T-helper 17 cell (primary cell): Measurements from ENCODE around the gene FETUB. TPM values are rescaled to one million over a fixed set of nuclear protein-coding genes. Genes with fewer than 3 reads are reported as not detected.
"Not testable (repeated sequence)": the region's sequence is repeated elsewhere in the genome, so short reads cannot be mapped to it uniquely, and the experiment has no call there.

Experiments used
- ATAC-seq: fragments of 150-1000 bp; cut with Tn5 transposase; 2 replicates; pipeline ENCODE4 v1.10.0; 2021; ENCODE audit warnings: mild to moderate bottlenecking, moderate library complexity
- DNase-seq, 3 donors: peaks; one replicate each; pipeline versions ENCODE4 v3.0.0 to v3.0.0-alpha.2; 2020 to 2021
- H3K9me3 ChIP-seq: one replicate; pipeline ENCODE4 v1.7.0; 2013; ENCODE audit warnings: low read length, mild to moderate bottlenecking; ENCODE audit not compliant: control insufficient read depth, poor library complexity, severe bottlenecking
- H3K27ac Mint-ChIP-seq: one replicate; pipeline ENCODE4 v1.8.0; 2022; ENCODE audit warnings: mild to moderate bottlenecking, moderate library complexity, mixed read lengths
- H3K27me3 Mint-ChIP-seq: one replicate; pipeline ENCODE4 v1.8.0; 2022; ENCODE audit warnings: mixed read lengths
- H3K36me3 Mint-ChIP-seq: one replicate; pipeline ENCODE4 v1.8.0; 2022; ENCODE audit warnings: low read depth, mixed read lengths
- H3K4me1 Mint-ChIP-seq: one replicate; pipeline ENCODE4 v1.8.0; 2022; ENCODE audit warnings: mild to moderate bottlenecking, mixed read lengths
- H3K4me3 Mint-ChIP-seq: one replicate; pipeline ENCODE4 v1.8.0; 2022; ENCODE audit warnings: mild to moderate bottlenecking, moderate library complexity, mixed read lengths
- total RNA-seq, 4 donors: library from RNA in 2 of 4; stranded (reverse) in 2 of 4; gene quantifications; one replicate each; pipeline ENCODE4 v1.2.3 and lab custom pipeline; 2022 to 2026

Gene FETUB
- total RNA-seq, 2 donors from 2014 or later: not detected

- H3K4me3 Mint-ChIP-seq, H3K36me3 Mint-ChIP-seq, ATAC-seq, H3K9me3 ChIP-seq, H3K27ac Mint-ChIP-seq, DNase-seq, H3K4me1 Mint-ChIP-seq: not testable (repeated sequence)
- H3K27me3 Mint-ChIP-seq: peaks cover 35% of the 10 kb centered on the region
These were observed 6.0 kb upstream of the FETUB start for GRCh38 chr3:186634207-186634606.

- H3K36me3 Mint-ChIP-seq: peaks cover 5% of the 10 kb centered on the region
These were observed 4.7 kb upstream of the FETUB start for GRCh38 chr3:186635532-186635931.

GRCh38 chr3:186636536-186636935, 3.7 kb upstream of the FETUB start:
- Mint-ChIP-seq H3K27ac (no peak overlapping the region), H3K4me3 (no peak overlapping the region), H3K4me1 (no peaks in the 10 kb centered on the region), H3K27me3 (peaks cover 44% of the 10 kb centered on the region), H3K36me3 (peaks cover 3% of the 10 kb centered on the region)
- ATAC-seq (no peak), DNase-seq (no peak)
- H3K9me3 ChIP-seq: no peaks in the 10 kb centered on the region

More at GRCh38 chr3:186635532-186635931, 4.7 kb upstream of the FETUB start:
- Mint-ChIP-seq H3K27me3 (peaks cover 40% of the 10 kb centered on the region), H3K4me3 (no peak overlapping the region), H3K27ac (no peak overlapping the region), H3K4me1 (no peaks in the 10 kb centered on the region)
- no peak for ATAC-seq
- H3K9me3 ChIP-seq: no peaks in the 10 kb centered on the region
- no peak for DNase-seq

DNA sequence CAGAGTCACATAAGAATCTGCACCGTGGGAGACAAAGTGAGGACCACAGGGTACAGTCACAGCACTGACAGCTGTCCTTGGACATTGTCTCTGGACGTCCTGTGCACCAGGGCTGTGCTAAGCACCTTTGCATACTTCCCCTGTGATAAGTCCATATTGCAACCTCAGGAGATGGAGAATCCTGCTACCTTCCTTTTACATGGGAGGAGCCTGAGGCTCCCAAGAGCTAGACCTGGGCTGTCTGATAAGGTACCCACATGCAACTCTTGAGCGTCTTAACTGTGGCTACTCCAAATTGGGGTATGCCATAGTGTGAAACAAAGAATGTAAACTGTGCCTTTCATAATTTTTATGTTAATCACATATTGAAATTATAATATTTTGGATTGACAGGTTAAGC, 2.5 kb upstream of the FETUB start:
- ATAC-seq (no peak), DNase-seq (no peak)
- H3K27ac Mint-ChIP-seq: no peak overlapping the region
- peaks cover 55% of the 10 kb centered on the region for H3K27me3 Mint-ChIP-seq
- no peak overlapping the region for H3K4me3 Mint-ChIP-seq
- H3K9me3 ChIP-seq: no peaks in the 10 kb centered on the region
- H3K36me3 Mint-ChIP-seq: peaks cover 3% of the 10 kb centered on the region
- no peaks in the 10 kb centered on the region for H3K4me1 Mint-ChIP-seq

DNA sequence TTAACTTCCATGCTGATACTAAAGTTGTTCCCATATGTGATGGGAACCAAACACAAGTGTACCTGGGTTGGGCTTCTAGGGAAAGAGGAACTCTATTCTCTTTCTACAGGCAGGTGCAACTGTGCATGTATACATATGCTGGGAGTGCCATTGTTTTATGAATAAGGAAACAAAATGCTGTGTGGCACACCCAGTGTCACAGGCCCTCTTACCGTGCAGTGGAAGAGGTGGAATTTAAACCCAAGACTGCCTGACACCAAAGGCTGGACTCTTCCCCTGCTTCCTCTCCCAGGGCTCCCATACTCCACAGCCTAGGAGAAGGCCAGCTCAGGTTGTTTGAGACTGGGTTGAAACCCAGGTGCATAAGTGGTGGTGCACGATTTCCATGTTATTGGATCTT, 1.9 kb upstream of the FETUB start:
- Mint-ChIP-seq H3K4me3 (no peak overlapping the region), H3K27ac (no peak overlapping the region), H3K4me1 (no peaks in the 10 kb centered on the region), H3K36me3 (peaks cover 3% of the 10 kb centered on the region), H3K27me3 (peaks cover 61% of the 10 kb centered on the region)
- no peaks in the 10 kb centered on the region for H3K9me3 ChIP-seq
- DNase-seq (no peak), ATAC-seq (no peak)

- DNase-seq (no peak), ATAC-seq (no peak)
- peaks cover 67% of the 10 kb centered on the region for H3K27me3 Mint-ChIP-seq
- peaks cover 2% of the 10 kb centered on the region for H3K4me1 Mint-ChIP-seq
- H3K36me3 Mint-ChIP-seq: peaks cover 3% of the 10 kb centered on the region
- H3K9me3 ChIP-seq: no peaks in the 10 kb centered on the region
- H3K27ac Mint-ChIP-seq: no peak overlapping the region
- no peak overlapping the region for H3K4me3 Mint-ChIP-seq
These were observed 247 bp downstream of the FETUB start for GRCh38 chr3:186640473-186640818.

DNA sequence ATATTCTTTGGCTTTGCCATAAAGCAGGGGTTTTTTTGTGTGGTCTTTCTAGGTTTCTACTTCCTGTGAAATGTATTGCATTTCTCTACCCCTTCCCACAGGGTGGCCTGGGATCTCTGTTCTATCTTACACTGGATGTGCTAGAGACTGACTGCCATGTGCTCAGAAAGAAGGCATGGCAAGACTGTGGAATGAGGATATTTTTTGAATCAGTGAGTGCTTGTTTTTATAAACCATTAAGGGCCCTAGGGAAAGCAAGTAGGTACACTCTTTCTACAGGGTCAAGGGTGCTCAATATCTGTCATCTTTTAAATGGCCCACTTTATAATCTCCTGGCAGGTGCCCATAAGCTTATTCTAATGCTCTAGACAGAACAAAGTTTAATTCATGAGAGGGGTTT, 730 bp downstream of the FETUB start:
- peaks cover 3% of the 10 kb centered on the region for H3K36me3 Mint-ChIP-seq
- no peak overlapping the region for H3K27ac Mint-ChIP-seq
- DNase-seq: no peak
- peaks cover 2% of the 10 kb centered on the region for H3K4me1 Mint-ChIP-seq
- no peaks in the 10 kb centered on the region for H3K9me3 ChIP-seq
- no peak overlapping the region for H3K4me3 Mint-ChIP-seq
- ATAC-seq: no peak
- H3K27me3 Mint-ChIP-seq: peaks cover 69% of the 10 kb centered on the region

DNA sequence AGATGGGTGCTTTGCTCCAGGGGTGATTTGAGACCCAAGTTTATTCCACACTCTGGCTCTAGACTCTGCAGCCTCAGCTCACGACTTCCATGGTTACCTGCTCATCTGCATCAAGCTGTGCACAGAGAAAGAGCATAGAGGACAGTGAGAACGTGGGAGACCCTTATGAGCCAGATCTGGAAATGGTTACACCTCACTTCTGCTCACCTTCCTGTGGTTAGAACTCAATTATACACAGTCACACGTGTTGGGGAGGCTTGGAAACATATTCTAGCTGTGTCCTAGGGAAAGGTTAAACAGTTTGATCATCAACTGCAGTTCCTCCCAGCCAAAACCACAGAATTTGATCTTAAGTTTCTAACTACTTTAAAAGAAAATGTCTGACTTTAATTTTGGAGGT, 1.8 kb downstream of the FETUB start:
- ATAC-seq (no peak), DNase-seq (no peak)
- no peaks in the 10 kb centered on the region for H3K9me3 ChIP-seq
- H3K4me3 Mint-ChIP-seq: no peak overlapping the region
- no peak overlapping the region for H3K27ac Mint-ChIP-seq
- peaks cover 3% of the 10 kb centered on the region for H3K36me3 Mint-ChIP-seq
- H3K27me3 Mint-ChIP-seq: peaks cover 63% of the 10 kb centered on the region
- H3K4me1 Mint-ChIP-seq: peaks cover 2% of the 10 kb centered on the region

- Mint-ChIP-seq H3K27me3 (peaks cover 53% of the 10 kb centered on the region), H3K36me3 (peaks cover 3% of the 10 kb centered on the region), H3K4me1 (peaks cover 4% of the 10 kb centered on the region), H3K4me3 (no peak overlapping the region), H3K27ac (no peak overlapping the region)
- ATAC-seq (no peak), DNase-seq (no peak)
- no peaks in the 10 kb centered on the region for H3K9me3 ChIP-seq
These were observed 3.3 kb downstream of the FETUB start for GRCh38 chr3:186643493-186643892.

DNA sequence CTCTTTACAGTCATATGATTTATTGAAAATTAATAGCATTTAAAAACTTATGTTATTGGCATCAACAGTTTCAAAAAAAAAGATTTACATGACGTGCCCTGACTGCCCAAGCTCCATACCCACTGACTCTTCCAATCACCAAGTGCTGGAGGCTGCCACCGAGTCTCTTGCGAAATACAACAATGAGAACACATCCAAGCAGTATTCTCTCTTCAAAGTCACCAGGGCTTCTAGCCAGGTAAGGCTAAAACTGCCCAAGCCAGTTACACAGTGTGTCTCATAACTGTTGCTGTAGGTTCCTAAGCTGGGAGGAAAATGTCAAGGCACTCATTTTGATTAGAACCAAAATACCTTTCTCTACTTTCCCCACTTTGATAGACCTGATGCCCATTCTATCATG, 4.5 kb downstream of the FETUB start:
- Mint-ChIP-seq H3K27ac (no peak overlapping the region), H3K36me3 (peaks cover 3% of the 10 kb centered on the region), H3K4me1 (peaks cover 4% of the 10 kb centered on the region), H3K4me3 (no peak overlapping the region), H3K27me3 (peaks cover 57% of the 10 kb centered on the region)
- DNase-seq (no peak), ATAC-seq (no peak)
- no peaks in the 10 kb centered on the region for H3K9me3 ChIP-seq

DNA sequence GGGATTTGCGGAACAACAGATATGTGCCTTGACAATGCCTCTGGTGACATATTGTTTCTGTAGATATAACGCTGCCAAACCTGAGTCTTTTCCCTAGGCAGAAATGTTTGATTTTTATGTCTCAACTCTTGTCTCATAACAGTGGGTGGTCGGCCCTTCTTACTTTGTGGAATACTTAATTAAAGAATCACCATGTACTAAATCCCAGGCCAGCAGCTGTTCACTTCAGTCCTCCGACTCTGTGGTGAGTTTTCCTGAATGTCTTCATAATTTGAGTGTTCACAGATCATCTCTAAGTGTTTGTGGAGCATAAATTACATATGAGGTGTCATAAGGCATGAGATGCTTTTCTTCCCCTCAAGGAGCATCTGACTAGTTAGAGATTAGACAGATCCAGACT, 5.9 kb downstream of the FETUB start:
- no peaks in the 10 kb centered on the region for H3K9me3 ChIP-seq
- no peak overlapping the region for H3K27ac Mint-ChIP-seq
- DNase-seq: no peak
- H3K4me1 Mint-ChIP-seq: peaks cover 4% of the 10 kb centered on the region
- no peak for ATAC-seq
- no peak overlapping the region for H3K4me3 Mint-ChIP-seq
- no peaks in the 10 kb centered on the region for H3K36me3 Mint-ChIP-seq
- H3K27me3 Mint-ChIP-seq: peaks cover 50% of the 10 kb centered on the region

DNA sequence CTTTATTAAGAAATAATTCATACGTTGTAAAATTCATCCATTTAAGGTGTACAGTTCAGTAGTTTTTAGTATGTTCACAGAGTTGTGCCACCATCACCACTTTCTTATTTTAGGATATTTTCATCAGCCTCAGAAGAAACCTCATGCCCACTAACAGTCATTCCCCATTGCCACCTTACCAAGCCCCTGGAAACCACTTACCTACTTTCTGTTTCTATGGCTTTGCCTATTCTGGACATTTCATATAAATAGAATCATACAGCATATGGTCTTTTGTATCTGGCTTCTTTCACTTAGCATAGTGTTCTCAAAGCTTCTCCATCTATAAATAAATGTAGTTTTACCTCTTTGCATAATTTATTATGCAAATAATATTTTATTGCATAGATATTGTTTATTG, 6.6 kb downstream of the FETUB start:
- no peaks in the 10 kb centered on the region for H3K36me3 Mint-ChIP-seq
- no peak overlapping the region for H3K27ac Mint-ChIP-seq
- no peak overlapping the region for H3K4me3 Mint-ChIP-seq
- H3K27me3 Mint-ChIP-seq: peaks cover 47% of the 10 kb centered on the region
- ATAC-seq (no peak), DNase-seq (no peak)
- H3K9me3 ChIP-seq: no peaks in the 10 kb centered on the region
- peaks cover 4% of the 10 kb centered on the region for H3K4me1 Mint-ChIP-seq

GRCh38 chr3:186648851-186649250, 8.7 kb downstream of the FETUB start:
- H3K4me3 Mint-ChIP-seq: no peak overlapping the region
- H3K27me3 Mint-ChIP-seq: peaks cover 39% of the 10 kb centered on the region
- ATAC-seq: no peak
- no peaks in the 10 kb centered on the region for H3K36me3 Mint-ChIP-seq
- DNase-seq: no peak
- no peaks in the 10 kb centered on the region for H3K9me3 ChIP-seq
- no peak overlapping the region for H3K27ac Mint-ChIP-seq
- peaks cover 4% of the 10 kb centered on the region for H3K4me1 Mint-ChIP-seq

- peaks cover 25% of the 10 kb centered on the region for H3K27me3 Mint-ChIP-seq
These were observed 11.5 kb downstream of the FETUB start for GRCh38 chr3:186651678-186652215.

More at GRCh38 chr3:186651678-186652215, 11.5 kb downstream of the FETUB start:
- DNase-seq (no peak), ATAC-seq (no peak)
- Mint-ChIP-seq H3K4me3 (no peak overlapping the region), H3K4me1 (peaks cover 2% of the 10 kb centered on the region), H3K27ac (no peak overlapping the region), H3K36me3 (no peaks in the 10 kb centered on the region)
- no peaks in the 10 kb centered on the region for H3K9me3 ChIP-seq
